ENCODE data around the gene PDE4D. TPM values are rescaled to one million over a fixed set of nuclear protein-coding genes. Genes with fewer than 3 reads are reported as not detected.

The PDE4D gene
- total RNA-seq, 1 experiment from 2014 or later = 2.4 TPM

GRCh38 chr5:59486508-59486907 lies 407.0 kb downstream of the PDE4D start:
- ATAC-seq (no peak), DNase-seq (ENCODE audit: low read depth, low spot score) (no peak)
- no peak for TF ChIP-seq SIN3A (IDR thresholded peaks at IDR 0.05; ENCODE audit: borderline replicate concordance, insufficient read depth, low read depth, low read length)
- TF ChIP-seq, protein P1, sequence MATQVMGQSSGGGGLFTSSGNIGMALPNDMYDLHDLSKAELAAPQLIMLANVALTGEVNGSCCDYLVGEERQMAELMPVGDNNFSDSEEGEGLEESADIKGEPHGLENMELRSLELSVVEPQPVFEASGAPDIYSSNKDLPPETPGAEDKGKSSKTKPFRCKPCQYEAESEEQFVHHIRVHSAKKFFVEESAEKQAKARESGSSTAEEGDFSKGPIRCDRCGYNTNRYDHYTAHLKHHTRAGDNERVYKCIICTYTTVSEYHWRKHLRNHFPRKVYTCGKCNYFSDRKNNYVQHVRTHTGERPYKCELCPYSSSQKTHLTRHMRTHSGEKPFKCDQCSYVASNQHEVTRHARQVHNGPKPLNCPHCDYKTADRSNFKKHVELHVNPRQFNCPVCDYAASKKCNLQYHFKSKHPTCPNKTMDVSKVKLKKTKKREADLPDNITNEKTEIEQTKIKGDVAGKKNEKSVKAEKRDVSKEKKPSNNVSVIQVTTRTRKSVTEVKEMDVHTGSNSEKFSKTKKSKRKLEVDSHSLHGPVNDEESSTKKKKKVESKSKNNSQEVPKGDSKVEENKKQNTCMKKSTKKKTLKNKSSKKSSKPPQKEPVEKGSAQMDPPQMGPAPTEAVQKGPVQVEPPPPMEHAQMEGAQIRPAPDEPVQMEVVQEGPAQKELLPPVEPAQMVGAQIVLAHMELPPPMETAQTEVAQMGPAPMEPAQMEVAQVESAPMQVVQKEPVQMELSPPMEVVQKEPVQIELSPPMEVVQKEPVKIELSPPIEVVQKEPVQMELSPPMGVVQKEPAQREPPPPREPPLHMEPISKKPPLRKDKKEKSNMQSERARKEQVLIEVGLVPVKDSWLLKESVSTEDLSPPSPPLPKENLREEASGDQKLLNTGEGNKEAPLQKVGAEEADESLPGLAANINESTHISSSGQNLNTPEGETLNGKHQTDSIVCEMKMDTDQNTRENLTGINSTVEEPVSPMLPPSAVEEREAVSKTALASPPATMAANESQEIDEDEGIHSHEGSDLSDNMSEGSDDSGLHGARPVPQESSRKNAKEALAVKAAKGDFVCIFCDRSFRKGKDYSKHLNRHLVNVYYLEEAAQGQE (IDR thresholded peaks at IDR 0.05; ENCODE audit: insufficient read depth in 1 of 2, low read depth in 2 of 2, low read length in 1 of 2) = no peak
- no peak for TF ChIP-seq CTCF (IDR thresholded peaks at IDR 0.05)
- TF ChIP-seq TCF7L2 (IDR thresholded peaks at IDR 0.05; ENCODE audit: low read depth, low read length) = no peak
- H3K36me3 ChIP-seq (ENCODE audit: control insufficient read depth, insufficient read depth, low read length) = no peaks in the 10 kb centered on the region
- no peak overlapping the region for H3K4me3 ChIP-seq (ENCODE audit: low read depth in 2 of 2, low read length in 2 of 2)
- H3K27ac ChIP-seq (ENCODE audit: low read length) = no peak overlapping the region
- H3K9me3 ChIP-seq (ENCODE audit: control insufficient read depth, insufficient read depth, low read depth, low read length) = no peaks in the 10 kb centered on the region
- CTCF ChIA-PET = no interaction called here
- in situ Hi-C loops (cut with HindIII; ENCODE audit: low pct_unique_long_range_greater_than_20kb, low sequenced_read_pairs) (no loop called here), intact Hi-C loops (cut with micrococcal nuclease; ENCODE audit: unreplicated experiment) (no loop called here)
- POLR2A ChIA-PET = no interaction called here
- H3K4me1 ChIP-seq (ENCODE audit: control insufficient read depth, insufficient read depth, low read length) = no peaks in the 10 kb centered on the region
- no peaks in the 10 kb centered on the region for H3K27me3 ChIP-seq (ENCODE audit: control insufficient read depth, insufficient read depth, low read length)
- BruUV-seq (replicated peaks) = no TSS peak

GRCh38 chr5:59485629-59486439 lies 407.7 kb downstream of the PDE4D start:
- H3K9me3 ChIP-seq (ENCODE audit: control insufficient read depth, insufficient read depth, low read depth, low read length) = no peaks in the 10 kb centered on the region
- DNase-seq (ENCODE audit: low read depth, low spot score) (no peak), ATAC-seq (no peak)
- ChIA-PET CTCF (no interaction called here), POLR2A (no interaction called here)
- in situ Hi-C loops (cut with HindIII; ENCODE audit: low pct_unique_long_range_greater_than_20kb, low sequenced_read_pairs) = no loop called here
- TF ChIP-seq POLR2AphosphoS5 (IDR thresholded peaks at IDR 0.05; ENCODE audit: low read depth, low read length) = no peak
- no peak for TF ChIP-seq CTCF (IDR thresholded peaks at IDR 0.05)
- TF ChIP-seq TCF7L2 (IDR thresholded peaks at IDR 0.05; ENCODE audit: low read depth, low read length) = no peak
- TF ChIP-seq SIN3A (IDR thresholded peaks at IDR 0.05; ENCODE audit: borderline replicate concordance, insufficient read depth, low read depth, low read length) = no peak
- TF ChIP-seq, protein P1 (IDR thresholded peaks at IDR 0.05; ENCODE audit: insufficient read depth in 1 of 2, low read depth in 2 of 2, low read length in 1 of 2) = no peak
- H3K27ac ChIP-seq (ENCODE audit: low read length) = no peak overlapping the region
- no peaks in the 10 kb centered on the region for H3K27me3 ChIP-seq (ENCODE audit: control insufficient read depth, insufficient read depth, low read length)
- H3K4me1 ChIP-seq (ENCODE audit: control insufficient read depth, insufficient read depth, low read length) = no peaks in the 10 kb centered on the region
- no TSS peak for BruUV-seq (replicated peaks)
- intact Hi-C loops (cut with micrococcal nuclease; ENCODE audit: unreplicated experiment) = no loop called here
- no peak overlapping the region for H3K4me3 ChIP-seq (ENCODE audit: low read depth in 2 of 2, low read length in 2 of 2)
- H3K36me3 ChIP-seq (ENCODE audit: control insufficient read depth, insufficient read depth, low read length) = no peaks in the 10 kb centered on the region
